GM23338 (cell line): ENCODE measurements around the gene OPN1SW.

Experiments
- CTCF ChIP-seq, 2 experiments: fragments of 200-600 bp in 1 of 2; sonication (generic) in 1 of 2; conservative IDR thresholded peaks; 2 replicates each; pipeline versions ENCODE4 v1.5.1 to v1.6.1; 2016 to 2017; ENCODE audit warnings: antibody characterized with exemption in 2 of 2, low read depth in 2 of 2, mild to moderate bottlenecking in 2 of 2, moderate library complexity in 1 of 2
- ETS1 ChIP-seq: IDR thresholded peaks from 2 replicates; pipeline ENCODE4 v1.6.1; 2016; ENCODE audit warnings: antibody characterized with exemption
- EZH2 ChIP-seq: fragments of 200-600 bp; sonication (generic); IDR thresholded peaks from one replicate; pipeline ENCODE4 v1.8.0; 2017; ENCODE audit warnings: antibody characterized with exemption, mild to moderate bottlenecking, low read depth; ENCODE audit not compliant: unreplicated experiment
- EZH2phosphoT487 ChIP-seq: fragments of 200-600 bp; sonication (generic); IDR thresholded peaks from one replicate; pipeline ENCODE4 v1.8.1; 2018; ENCODE audit warnings: antibody characterized with exemption; ENCODE audit not compliant: unreplicated experiment
- JUNB ChIP-seq: IDR thresholded peaks from one replicate; pipeline ENCODE4 v1.6.1; 2016; ENCODE audit warnings: antibody characterized with exemption; ENCODE audit not compliant: unreplicated experiment
- POLR2AphosphoS5 ChIP-seq: IDR thresholded peaks from 2 replicates; pipeline ENCODE4 v1.6.1; 2016; ENCODE audit warnings: antibody characterized with exemption, low read depth
- REST ChIP-seq: IDR thresholded peaks from one replicate; pipeline ENCODE4 v1.6.1; 2018; ENCODE audit warnings: antibody characterized with exemption; ENCODE audit not compliant: unreplicated experiment

- TF ChIP-seq CTCF (conservative IDR thresholded peaks at IDR 0.05; ENCODE audit: low read depth in 2 of 2) (no peak), EZH2phosphoT487 (no peak), POLR2AphosphoS5 (no peak), ETS1 (no peak), REST (no peak), EZH2 (no peak), JUNB (no peak)
Observed at GRCh38 chr7:128792471-128793180, 17.0 kb upstream of the OPN1SW start.
